ENCODE results near the gene CNPY2. TPM values are rescaled to one million over a fixed set of nuclear protein-coding genes. Genes with fewer than 3 reads are reported as not detected.
A peak's percentile ranks its signal among the peaks of the same experiment; 100 is the strongest.
"Not testable (repeated sequence)": the region's sequence is repeated elsewhere in the genome, so short reads cannot be mapped to it uniquely, and the experiment has no call there.

The CNPY2 gene
- total RNA-seq, 1 donor = 76.1 TPM

DNA sequence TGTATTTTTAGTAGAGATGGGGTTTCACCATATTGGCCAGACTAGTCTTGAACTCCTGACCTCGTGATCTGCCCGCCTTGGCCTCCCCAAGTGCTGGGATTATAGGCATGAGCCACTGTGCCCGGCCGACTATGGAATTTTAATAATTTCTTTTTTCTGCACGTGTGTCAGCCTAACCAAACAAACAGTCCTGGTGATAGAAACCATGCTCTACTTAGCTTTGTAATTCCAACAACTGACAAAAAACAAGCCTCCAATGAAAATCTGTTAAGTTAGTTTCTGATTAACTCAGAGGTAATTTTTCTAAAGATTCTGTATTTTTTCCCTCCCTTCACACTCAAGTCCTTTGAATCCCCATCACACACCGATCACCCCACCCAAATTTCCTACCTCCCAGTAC is 33.8 kb downstream of the CNPY2 start:
- no peak for DNase-seq (ENCODE audit: low read depth)
- TF ChIP-seq, protein P1, sequence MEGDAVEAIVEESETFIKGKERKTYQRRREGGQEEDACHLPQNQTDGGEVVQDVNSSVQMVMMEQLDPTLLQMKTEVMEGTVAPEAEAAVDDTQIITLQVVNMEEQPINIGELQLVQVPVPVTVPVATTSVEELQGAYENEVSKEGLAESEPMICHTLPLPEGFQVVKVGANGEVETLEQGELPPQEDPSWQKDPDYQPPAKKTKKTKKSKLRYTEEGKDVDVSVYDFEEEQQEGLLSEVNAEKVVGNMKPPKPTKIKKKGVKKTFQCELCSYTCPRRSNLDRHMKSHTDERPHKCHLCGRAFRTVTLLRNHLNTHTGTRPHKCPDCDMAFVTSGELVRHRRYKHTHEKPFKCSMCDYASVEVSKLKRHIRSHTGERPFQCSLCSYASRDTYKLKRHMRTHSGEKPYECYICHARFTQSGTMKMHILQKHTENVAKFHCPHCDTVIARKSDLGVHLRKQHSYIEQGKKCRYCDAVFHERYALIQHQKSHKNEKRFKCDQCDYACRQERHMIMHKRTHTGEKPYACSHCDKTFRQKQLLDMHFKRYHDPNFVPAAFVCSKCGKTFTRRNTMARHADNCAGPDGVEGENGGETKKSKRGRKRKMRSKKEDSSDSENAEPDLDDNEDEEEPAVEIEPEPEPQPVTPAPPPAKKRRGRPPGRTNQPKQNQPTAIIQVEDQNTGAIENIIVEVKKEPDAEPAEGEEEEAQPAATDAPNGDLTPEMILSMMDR (IDR thresholded peaks at IDR 0.05; ENCODE audit: insufficient read depth, low read length) = no peak
- no peak overlapping the region for H3K4me3 ChIP-seq (ENCODE audit: low read depth, low read length)

DNA sequence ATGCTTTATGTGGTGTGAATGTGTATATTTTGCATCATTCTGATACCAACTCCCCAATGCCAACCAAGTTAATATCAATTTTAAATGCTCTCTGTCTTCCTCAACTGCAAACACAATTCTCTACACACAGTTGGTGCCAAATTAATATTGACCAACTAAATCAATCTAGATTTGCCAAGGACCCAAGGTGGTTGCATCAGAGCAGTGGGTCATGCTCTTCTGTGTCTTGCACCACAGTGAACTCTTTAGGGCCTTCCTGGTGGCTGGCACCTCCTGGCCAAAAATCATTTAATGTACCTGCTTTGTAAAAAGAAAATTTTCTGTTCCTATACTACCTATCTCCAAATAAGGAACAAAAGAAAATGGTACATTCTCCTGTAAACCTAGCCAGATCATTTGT is 34.9 kb downstream of the CNPY2 start:
- TF ChIP-seq, protein P1 (IDR thresholded peaks at IDR 0.05; ENCODE audit: insufficient read depth, low read length) = no peak
- no peak for DNase-seq (ENCODE audit: low read depth)
- no peak overlapping the region for H3K4me3 ChIP-seq (ENCODE audit: low read depth, low read length)

DNA sequence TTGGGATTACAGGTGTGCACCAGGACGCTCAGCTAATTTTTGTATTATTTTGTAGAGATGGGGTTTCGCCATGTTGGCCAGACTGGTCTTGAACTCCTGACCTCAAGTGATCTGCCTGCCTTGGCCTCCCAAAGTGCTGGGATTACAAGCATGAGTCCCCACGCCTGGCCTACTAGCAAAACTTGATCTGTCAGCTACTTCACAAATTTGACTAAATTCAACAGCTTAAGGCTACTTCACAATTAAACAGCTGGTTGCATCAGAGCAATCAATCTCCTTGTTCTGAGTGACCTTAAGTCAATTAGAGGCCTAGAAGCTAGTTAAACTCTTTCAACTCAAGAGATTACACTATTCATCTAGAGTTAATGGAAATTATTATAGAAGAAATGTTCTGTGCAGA is 36.9 kb downstream of the CNPY2 start:
- TF ChIP-seq, protein P1 (IDR thresholded peaks at IDR 0.05; ENCODE audit: insufficient read depth, low read length) = no peak
- no peak overlapping the region for H3K4me3 ChIP-seq (ENCODE audit: low read depth, low read length)
- DNase-seq (ENCODE audit: low read depth) = no peak

DNA sequence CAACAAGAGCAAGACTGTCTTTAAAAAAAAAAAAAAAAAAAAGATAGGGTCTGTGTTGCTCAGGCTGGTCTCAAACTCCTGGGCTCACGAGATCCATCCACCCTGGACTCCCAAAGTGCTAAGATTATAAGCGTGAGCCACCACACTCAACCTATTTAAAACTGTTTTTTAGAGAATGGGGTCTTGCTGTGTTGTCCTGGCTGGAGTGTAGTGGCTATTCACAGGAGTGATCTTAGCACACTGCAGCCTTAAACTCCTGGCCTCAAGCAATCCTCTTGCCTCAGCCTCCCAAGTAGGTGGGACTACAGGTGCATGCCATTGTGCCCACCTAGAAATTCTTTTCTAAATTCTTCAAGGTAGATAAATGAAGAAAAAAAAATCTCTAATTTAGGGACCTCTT is 41.5 kb downstream of the CNPY2 start:
- no peak for DNase-seq (ENCODE audit: low read depth)
- TF ChIP-seq, protein P1 (IDR thresholded peaks at IDR 0.05; ENCODE audit: insufficient read depth, low read length) = no peak
- H3K4me3 ChIP-seq (ENCODE audit: low read depth, low read length) = no peak overlapping the region

DNA sequence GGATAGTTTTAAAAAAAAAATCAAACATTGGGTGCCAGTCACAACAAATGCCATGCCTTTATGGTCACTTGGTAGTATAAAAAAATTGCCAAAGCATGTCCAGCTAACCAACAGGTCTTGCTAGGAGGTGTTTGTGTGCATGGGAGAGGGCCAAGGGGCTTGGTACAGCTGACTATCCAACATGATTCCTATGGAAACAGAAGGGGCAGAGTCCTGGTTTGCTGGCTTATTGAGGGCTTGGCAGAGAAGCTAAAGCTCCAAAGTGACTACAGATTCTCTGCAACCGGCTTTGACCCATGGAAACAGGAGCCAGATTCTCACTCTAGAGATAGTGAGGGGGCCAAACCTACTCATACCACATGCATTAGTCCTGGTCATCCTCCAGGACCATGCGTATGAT is 43.3 kb downstream of the CNPY2 start:
- DNase-seq (ENCODE audit: low read depth) = not testable (repeated sequence)

DNA sequence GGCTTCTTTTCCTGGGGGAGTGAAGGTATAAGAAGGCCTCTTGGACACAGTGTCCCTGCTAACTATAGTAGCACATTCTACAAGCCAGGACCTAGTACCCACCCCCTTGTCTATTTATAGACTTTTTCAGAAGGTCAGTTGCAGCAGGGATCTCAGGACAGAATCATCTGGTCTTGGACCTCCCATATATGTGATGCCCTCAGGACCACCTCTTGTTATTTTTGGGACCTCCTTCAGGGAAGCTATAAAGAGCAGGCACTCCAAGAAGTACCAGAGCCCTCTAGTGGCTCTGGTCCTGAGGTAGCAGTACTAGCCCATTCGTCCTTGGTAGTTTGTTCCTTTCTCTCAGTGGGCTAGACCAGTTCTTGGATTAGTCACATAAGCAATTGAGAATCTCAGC is 44.8 kb downstream of the CNPY2 start:
- TF ChIP-seq, protein P1 (IDR thresholded peaks at IDR 0.05; ENCODE audit: insufficient read depth, low read length) = peak; percentile 55
- peak; percentile 34 for DNase-seq (ENCODE audit: low read depth)
- H3K4me3 ChIP-seq (ENCODE audit: low read depth, low read length) = no peak overlapping the region

More for the DNA sequence above, 43.3 kb downstream of the CNPY2 start:
- H3K4me3 ChIP-seq (ENCODE audit: low read depth, low read length) = not testable (repeated sequence)

DNA sequence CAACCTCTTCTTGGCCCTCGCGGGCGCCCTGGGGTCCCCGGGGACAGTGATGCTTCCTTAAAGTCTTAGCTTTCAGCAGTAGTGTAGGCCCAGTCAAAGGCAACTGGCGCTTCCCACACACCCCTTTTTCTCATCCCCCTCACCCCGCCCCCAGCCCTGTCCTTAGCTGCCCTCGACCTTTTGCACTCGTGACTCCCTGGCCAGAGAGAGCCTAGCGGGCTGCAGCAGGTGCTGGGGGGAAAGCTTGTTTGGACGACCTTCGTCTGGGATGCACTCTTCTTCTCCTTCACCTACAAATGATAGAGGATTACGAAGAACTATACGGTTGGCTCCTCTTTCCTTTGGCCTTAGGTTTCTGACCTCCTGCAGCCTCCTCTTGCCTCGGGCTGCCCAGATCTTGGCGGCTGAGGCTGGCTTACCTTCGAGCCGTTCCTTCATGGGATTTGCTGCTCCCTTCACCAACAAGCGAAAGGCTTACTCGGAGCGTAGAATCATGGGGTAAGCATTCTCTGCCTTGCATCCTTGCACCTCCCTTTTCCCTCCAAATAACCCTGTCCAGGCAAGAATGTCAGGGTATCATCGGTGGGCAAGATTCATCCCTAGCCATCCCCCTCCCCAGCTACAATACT is 48.2 kb downstream of the CNPY2 start:
- TF ChIP-seq, protein P1 (IDR thresholded peaks at IDR 0.05; ENCODE audit: insufficient read depth, low read length) = no peak
- peak; percentile 14 for DNase-seq (ENCODE audit: low read depth)
- H3K4me3 ChIP-seq (ENCODE audit: low read depth, low read length) = peak overlapping the region; percentile 83

Data from fibroblast of the aortic adventitia (primary cell).